Endodermal cell (in vitro differentiated cells): ENCODE data around the gene MYCT1. TPM values are rescaled to one million over a fixed set of nuclear protein-coding genes. Genes with fewer than 3 reads are reported as not detected.
A peak's percentile ranks its signal among the peaks of the same experiment; 100 is the strongest.
"Not testable (repeated sequence)": the region's sequence is repeated elsewhere in the genome, so short reads cannot be mapped to it uniquely, and the experiment has no call there.

Experiments
- DNase-seq: peaks from one replicate; pipeline ENCODE4 v3.0.0-alpha.2; 2017
- H3K27ac ChIP-seq: 2 replicates; pipeline ENCODE4 v1.5.1; 2013; ENCODE audit warnings: mild to moderate bottlenecking, low read depth, low read length, moderate library complexity
- H3K27me3 ChIP-seq: 2 replicates; pipeline ENCODE4 v1.6.1; 2013; ENCODE audit warnings: mild to moderate bottlenecking, low read length, moderate library complexity; ENCODE audit not compliant: insufficient read depth, control insufficient read depth, poor library complexity, severe bottlenecking
- H3K36me3 ChIP-seq: 2 replicates; pipeline ENCODE4 v1.7.0; 2013; ENCODE audit warnings: mild to moderate bottlenecking, low read length, moderate library complexity; ENCODE audit not compliant: control insufficient read depth, insufficient read depth
- H3K4me1 ChIP-seq: one replicate; pipeline ENCODE4 v1.7.0; 2013; ENCODE audit warnings: low read length; ENCODE audit not compliant: control insufficient read depth, insufficient read depth
- H3K4me3 ChIP-seq: 2 replicates; pipeline ENCODE4 v1.5.1; 2013; ENCODE audit warnings: mild to moderate bottlenecking, low read length, moderate library complexity
- H3K9ac ChIP-seq: 2 replicates; pipeline ENCODE4 v1.6.1; 2013; ENCODE audit warnings: mild to moderate bottlenecking, low read length, moderate library complexity; ENCODE audit not compliant: poor library complexity, severe bottlenecking; ENCODE audit errors: extremely low read depth
- H3K9me3 ChIP-seq: 2 replicates; pipeline ENCODE4 v1.6.1; 2013; ENCODE audit warnings: mild to moderate bottlenecking, low read length, moderate library complexity; ENCODE audit not compliant: control insufficient read depth
- H3K27ac Mint-ChIP-seq: 2 replicates; pipeline ENCODE4 v1.8.0; 2020; ENCODE audit warnings: mixed read lengths
- H3K27me3 Mint-ChIP-seq: 2 replicates; pipeline ENCODE4 v1.8.0; 2021; ENCODE audit warnings: mild to moderate bottlenecking, mixed read lengths; ENCODE audit not compliant: insufficient read depth
- H3K36me3 Mint-ChIP-seq: 2 replicates; pipeline ENCODE4 v1.8.0; 2020; ENCODE audit warnings: low read depth, mixed read lengths
- H3K4me1 Mint-ChIP-seq: 2 replicates; pipeline ENCODE4 v1.8.0; 2020; ENCODE audit warnings: mixed read lengths
- H3K4me3 Mint-ChIP-seq: 2 replicates; pipeline ENCODE4 v1.8.0; 2020; ENCODE audit warnings: mild to moderate bottlenecking, moderate library complexity, mixed read lengths
- H3K9me3 Mint-ChIP-seq: 2 replicates; pipeline ENCODE4 v1.8.0; 2020; ENCODE audit warnings: mild to moderate bottlenecking, mixed read lengths
- CTCF ChIP-seq: fragments of 200-600 bp; sonication (generic); conservative IDR thresholded peaks from 2 replicates; pipeline ENCODE4 v1.5.0; 2021; ENCODE audit warnings: antibody characterized with exemption, mild to moderate bottlenecking
- WGBS, 2 experiments: methylation state at CpG; one replicate each; pipeline versions ENCODE4 v1.1.5 to v1.1.7; 2013; ENCODE audit warnings: missing lambda C conversion rate in 2 of 2, mixed read lengths in 1 of 2; ENCODE audit not compliant: insufficient coverage in 1 of 2, insufficient read length in 1 of 2; 5-methylcytosine and 5-hydroxymethylcytosine counted together
- total RNA-seq, 2 donors: library from RNA; stranded (reverse); fragmentation: NEBNext Ultra II Directional in 1 of 2; extraction: Animal tissue kit (Norgen Biotek cat#: 25700) in 1 of 2; gene quantifications; 2 replicates in 1 of 2; 3 replicates in 1 of 2; pipeline ENCODE4 v1.2.1, GENCODE V29; 2021

Gene MYCT1
- total RNA-seq, 2 donors from 2014 or later = 7.9 to 15.9 TPM

GRCh38 chr6:152700427-152700826, 2.7 kb downstream of the MYCT1 start:
- Mint-ChIP-seq H3K4me3 (no peak overlapping the region), H3K36me3 (peaks cover 6% of the 10 kb centered on the region), H3K9me3 (no peaks in the 10 kb centered on the region), H3K4me1 (peaks cover 35% of the 10 kb centered on the region), H3K27ac (peak overlapping the region; percentile 12), H3K27me3 (no peaks in the 10 kb centered on the region)
- no peak for DNase-seq
- Histone ChIP-seq H3K36me3 (no peaks in the 10 kb centered on the region), H3K27ac (no peak overlapping the region), H3K9ac (no peak overlapping the region), H3K4me1 (no peaks in the 10 kb centered on the region), H3K9me3 (no peaks in the 10 kb centered on the region), H3K27me3 (no peaks in the 10 kb centered on the region), H3K4me3 (no peak overlapping the region)
- WGBS, 2 experiments = 85 to 90% methylated on average over 2 to 5 of the region's 5 CpGs
- no peak for TF ChIP-seq CTCF

DNA sequence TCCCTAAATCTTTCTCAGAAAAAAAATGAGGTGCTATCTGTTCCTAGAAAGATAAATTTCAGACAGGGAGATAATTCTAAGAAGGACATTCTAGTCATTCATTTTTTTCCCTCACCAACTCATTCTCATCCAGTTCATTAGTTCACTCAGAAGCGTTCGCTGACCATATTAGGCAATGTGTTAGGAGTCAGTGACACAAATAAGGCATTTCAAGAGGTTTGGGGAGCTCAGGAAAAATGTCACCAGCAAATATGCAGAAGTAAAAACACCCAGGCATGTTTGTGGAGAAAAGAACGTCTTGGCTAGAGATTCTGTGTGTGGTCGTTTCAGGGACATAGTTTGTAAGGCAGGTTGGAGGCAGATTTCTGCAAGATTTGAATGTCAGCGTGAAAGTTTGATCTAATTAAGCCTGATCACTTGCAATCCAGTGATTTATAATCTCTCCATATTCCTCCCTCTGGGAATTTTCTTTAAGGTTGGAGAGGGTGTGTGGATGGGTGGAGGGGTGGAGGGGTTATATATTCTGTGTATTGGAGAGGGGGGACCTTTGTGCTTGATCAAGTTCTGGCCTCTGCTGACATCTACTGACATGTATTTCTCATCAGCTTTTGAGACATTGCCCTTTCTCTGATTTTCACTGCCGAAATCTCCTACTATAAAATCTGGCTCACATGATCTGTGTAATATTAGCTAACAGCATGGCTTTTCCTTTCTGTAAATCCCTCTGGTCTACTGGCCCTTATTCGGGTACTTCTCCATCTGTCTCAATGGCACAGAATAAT, 3.6 kb downstream of the MYCT1 start:
- Histone ChIP-seq H3K4me3 (no peak overlapping the region), H3K9ac (no peak overlapping the region), H3K9me3 (no peaks in the 10 kb centered on the region), H3K36me3 (no peaks in the 10 kb centered on the region), H3K4me1 (no peaks in the 10 kb centered on the region), H3K27ac (no peak overlapping the region), H3K27me3 (no peaks in the 10 kb centered on the region)
- 77 to 84% methylated on average over 6 to 7 of the region's 7 CpGs for WGBS, 2 experiments
- Mint-ChIP-seq H3K4me1 (peaks cover 31% of the 10 kb centered on the region), H3K27me3 (no peaks in the 10 kb centered on the region), H3K9me3 (no peaks in the 10 kb centered on the region), H3K27ac (peak overlapping the region; percentile 87), H3K4me3 (no peak overlapping the region), H3K36me3 (peaks cover 8% of the 10 kb centered on the region)
- peak; percentile 54 for TF ChIP-seq CTCF
- peak; percentile 55 for DNase-seq

- H3K27ac Mint-ChIP-seq = no peak overlapping the region
- no peak overlapping the region for H3K4me3 Mint-ChIP-seq
- no peaks in the 10 kb centered on the region for H3K27me3 ChIP-seq
- H3K9ac ChIP-seq = no peak overlapping the region
- peaks cover 28% of the 10 kb centered on the region for H3K4me1 Mint-ChIP-seq
- H3K9me3 Mint-ChIP-seq = peaks cover 1% of the 10 kb centered on the region
- TF ChIP-seq CTCF = no peak
- H3K9me3 ChIP-seq = peaks cover 3% of the 10 kb centered on the region
- H3K4me3 ChIP-seq = no peak overlapping the region
- peaks cover 8% of the 10 kb centered on the region for H3K36me3 Mint-ChIP-seq
- no peak for DNase-seq
- no peaks in the 10 kb centered on the region for H3K4me1 ChIP-seq
- H3K36me3 ChIP-seq = no peaks in the 10 kb centered on the region
- no peak overlapping the region for H3K27ac ChIP-seq
- WGBS, 2 experiments = 86 to 92% methylated on average over 2 to 3 of the region's 4 CpGs
- no peaks in the 10 kb centered on the region for H3K27me3 Mint-ChIP-seq
These were observed 4.2 kb downstream of the MYCT1 start for GRCh38 chr6:152701863-152702401.

GRCh38 chr6:152703750-152704149, 6.1 kb downstream of the MYCT1 start:
- H3K27me3 ChIP-seq, H3K27me3 Mint-ChIP-seq, H3K4me3 Mint-ChIP-seq, DNase-seq, H3K27ac ChIP-seq, H3K9me3 Mint-ChIP-seq, H3K36me3 ChIP-seq, H3K27ac Mint-ChIP-seq, H3K9ac ChIP-seq, H3K4me3 ChIP-seq, H3K4me1 ChIP-seq: not testable (repeated sequence)
- Mint-ChIP-seq H3K36me3 (peaks cover 14% of the 10 kb centered on the region), H3K4me1 (peaks cover 20% of the 10 kb centered on the region)
- H3K9me3 ChIP-seq = peaks cover 19% of the 10 kb centered on the region
